ENCODE results near the gene PTPRM. TPM values are rescaled to one million over a fixed set of nuclear protein-coding genes. Genes with fewer than 3 reads are reported as not detected.

The PTPRM gene
- total and polyA plus RNA-seq, 2 of the 4 experiments (the other 2 are of a cell fraction), result 28.3 to 51.2 TPM

GRCh38 chr18:8365006-8365405, 797.9 kb downstream of the PTPRM start:
- H3K23ac ChIP-seq (ENCODE audit: low read depth, low read length), result no peak overlapping the region
- H3K56ac ChIP-seq (ENCODE audit: extremely low read depth, insufficient read depth, low read length), result no peak overlapping the region
- no peak overlapping the region for H3K4ac ChIP-seq (ENCODE audit: low read depth, low read length)
- ChIA-PET POLR2A (ENCODE audit: unreplicated experiment) (no interaction called here), CTCF (no interaction called here)
- H4K20me1 ChIP-seq (ENCODE audit: insufficient read depth, low read length), result no peaks in the 10 kb centered on the region
- no peak overlapping the region for H3K18ac ChIP-seq (ENCODE audit: low read depth, low read length)
- no peak overlapping the region for H3K4me2 ChIP-seq (ENCODE audit: low read depth, low read length)
- no peak overlapping the region for H4K8ac ChIP-seq (ENCODE audit: low read depth in 2 of 2, low read length in 2 of 2)
- no peak overlapping the region for H2AFZ ChIP-seq (replicated peaks; ENCODE audit: low read length, poor library complexity)
- peaks cover 9% of the 10 kb centered on the region for H3K4me1 ChIP-seq (ENCODE audit: control insufficient read depth, insufficient read depth, low read length)
- no peak overlapping the region for H3K4me3 ChIP-seq (ENCODE audit: insufficient read depth, low read depth, low read length)
- no peaks in the 10 kb centered on the region for H3K79me1 ChIP-seq (ENCODE audit: low read depth in 1 of 2, low read length in 2 of 2)
- dilution Hi-C loops (cut with HindIII; ENCODE audit: low sequenced_read_pairs, unreplicated experiment), result no loop called here
- TF ChIP-seq MAFK (IDR thresholded peaks at IDR 0.05; ENCODE audit: low read depth, low read length) (no peak), SMC3 (IDR thresholded peaks at IDR 0.05; ENCODE audit: low read depth, low read length) (no peak), CHD1 (IDR thresholded peaks at IDR 0.05; ENCODE audit: low read depth, low read length) (no peak), RCOR1 (IDR thresholded peaks at IDR 0.05; ENCODE audit: insufficient replicate concordance, low read length) (no peak)
- TF ChIP-seq, protein P1, sequence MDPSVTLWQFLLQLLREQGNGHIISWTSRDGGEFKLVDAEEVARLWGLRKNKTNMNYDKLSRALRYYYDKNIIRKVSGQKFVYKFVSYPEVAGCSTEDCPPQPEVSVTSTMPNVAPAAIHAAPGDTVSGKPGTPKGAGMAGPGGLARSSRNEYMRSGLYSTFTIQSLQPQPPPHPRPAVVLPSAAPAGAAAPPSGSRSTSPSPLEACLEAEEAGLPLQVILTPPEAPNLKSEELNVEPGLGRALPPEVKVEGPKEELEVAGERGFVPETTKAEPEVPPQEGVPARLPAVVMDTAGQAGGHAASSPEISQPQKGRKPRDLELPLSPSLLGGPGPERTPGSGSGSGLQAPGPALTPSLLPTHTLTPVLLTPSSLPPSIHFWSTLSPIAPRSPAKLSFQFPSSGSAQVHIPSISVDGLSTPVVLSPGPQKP (IDR thresholded peaks at IDR 0.05; ENCODE audit: borderline replicate concordance, low read depth, low read length), result no peak
- in situ Hi-C loops (cut with MboI; ENCODE audit: low sequenced_read_pairs), result no loop called here
- BruUV-seq (replicated peaks), result no TSS peak
- H3K9ac ChIP-seq (ENCODE audit: low read depth, low read length), result no peak overlapping the region
- H2BK15ac ChIP-seq (ENCODE audit: low read depth, low read length), result no peak overlapping the region
- ATAC-seq (ENCODE audit: low read depth), result no peak
- no peak overlapping the region for H3K27ac ChIP-seq (ENCODE audit: insufficient read depth, low read length)
- H3K27me3 ChIP-seq (ENCODE audit: control insufficient read depth, insufficient read depth, low read length), result peaks cover 3% of the 10 kb centered on the region
- H2BK5ac ChIP-seq (ENCODE audit: low read depth, low read length, poor library complexity, severe bottlenecking), result no peak overlapping the region
- H3K9me3 ChIP-seq (ENCODE audit: control insufficient read depth, insufficient read depth, low read length), result no peaks in the 10 kb centered on the region
- H3K14ac ChIP-seq (replicated peaks; ENCODE audit: low read depth, low read length), result no peak overlapping the region
- H3K9me1 ChIP-seq (ENCODE audit: insufficient read depth, low read length), result peaks cover 8% of the 10 kb centered on the region; the same call in 1 of the 2 replicates
- no peak overlapping the region for H4K91ac ChIP-seq (ENCODE audit: insufficient read depth, low read depth, low read length)
- no peak overlapping the region for H2BK120ac ChIP-seq (ENCODE audit: low read depth, low read length)
- H2AK9ac ChIP-seq (replicated peaks; ENCODE audit: low read depth, low read length, poor library complexity), result no peak overlapping the region
- DNase-seq, result no peak
- H4K5ac ChIP-seq (ENCODE audit: low read depth, low read length), result no peak overlapping the region
- intact Hi-C loops (cut with micrococcal nuclease), result no loop called here
- WGBS, 2 experiments (ENCODE audit: extremely low coverage in 2 of 2, insufficient read length in 1 of 2), result no CpG with 5 or more reads among the region's 5 CpGs
- no peak overlapping the region for H2AK5ac ChIP-seq (ENCODE audit: low read depth, low read length)
- H3K36me3 ChIP-seq (ENCODE audit: control insufficient read depth, insufficient read depth, low read length), result no peaks in the 10 kb centered on the region
- no peak overlapping the region for H2BK20ac ChIP-seq (ENCODE audit: low read depth, low read length)
